GM12878 (cell line): Measurements from ENCODE around the gene PGRMC2. TPM values are rescaled to one million over a fixed set of nuclear protein-coding genes. Genes with fewer than 3 reads are reported as not detected.

Source experiments
- ATAC-seq: fragments of 200-7000 bp; cut with Tn5 transposase; 3 replicates; pipeline ENCODE4 v1.9.1; 2020; ENCODE audit warnings: mild to moderate bottlenecking, moderate library complexity
- BruUV-seq: library from RNA; stranded (reverse); fragments of 400-500 nt; replicated peaks from 2 replicates; lab custom pipeline; 2021; lab: Mats Ljungman, UMichigan
- CTCF ChIA-PET: fragments of 300-600 bp; sonication (Branson Sonifier 250); formaldehyde crosslinking; extraction: SDS; loops from one replicate; lab custom pipeline; 2021; ENCODE audit warnings: inconsistent platforms; lab: Yijun Ruan, JAX
- POLR2A ChIA-PET: fragments of 350-600 bp; formaldehyde crosslinking; extraction: SDS; loops from one replicate; lab custom pipeline; 2021; ENCODE audit warnings: inconsistent platforms; lab: Charles Lee
- RAD21 ChIA-PET: fragments of 300-600 bp; sonication (Branson Sonifier 250); formaldehyde crosslinking; loops from one replicate; lab custom pipeline; 2023; ENCODE audit warnings: antibody characterized with exemption; ENCODE audit not compliant: unreplicated experiment; lab: Charles Lee
- SMC1A ChIA-PET: fragments of 300-600 bp; sonication (Branson Sonifier 250); formaldehyde crosslinking; loops from one replicate; lab custom pipeline; 2023; ENCODE audit not compliant: unreplicated experiment, uncharacterized antibody; lab: Charles Lee
- DNase-seq: peaks from one replicate; pipeline ENCODE4 v3.0.0-alpha.2; 2011; ENCODE audit warnings: low read depth, low spot score
- FAIRE-seq: peaks from 3 replicates; lab custom pipeline; 2011; peaks lifted over from hg19 to GRCh38; lab: Jason Lieb, UNC
- H2AFZ ChIP-seq: 2 replicates; pipeline ENCODE4 v1.6.0; 2011; ENCODE audit warnings: low read depth, low read length, control low read depth; ENCODE audit not compliant: control insufficient read depth
- H3K27ac ChIP-seq: 2 replicates; pipeline ENCODE4 v1.5.1; 2011; ENCODE audit warnings: control low read depth; ENCODE audit not compliant: control insufficient read depth, insufficient read depth
- H3K27me3 ChIP-seq, 2 experiments: replicated peaks in 1 of 2; 2 replicates each; pipeline versions ENCODE4 v1.6.0 to v1.6.1; 2011; ENCODE audit warnings: low read length in 1 of 2; ENCODE audit not compliant: control insufficient read depth in 2 of 2, insufficient read depth in 2 of 2
- H3K36me3 ChIP-seq, 2 experiments: 2 replicates each; pipeline ENCODE4 v1.5.1; 2011; ENCODE audit warnings: low read length in 1 of 2; ENCODE audit not compliant: control insufficient read depth in 2 of 2, insufficient read depth in 2 of 2
- H3K4me1 ChIP-seq: 2 replicates; pipeline ENCODE4 v1.6.1; 2011; ENCODE audit warnings: mild to moderate bottlenecking, low read length, moderate library complexity, mixed read lengths; ENCODE audit not compliant: control insufficient read depth, insufficient read depth
- H3K4me2 ChIP-seq: 2 replicates; pipeline ENCODE4 v1.6.0; 2011; ENCODE audit warnings: control low read depth; ENCODE audit not compliant: control insufficient read depth, insufficient read depth
- H3K4me3 ChIP-seq: fragments of 200-600 bp; sonication (generic); 2 replicates; pipeline ENCODE4 v1.5.1; 2016
- H3K79me2 ChIP-seq: 2 replicates; pipeline ENCODE4 v1.6.0; 2011; ENCODE audit warnings: low read length; ENCODE audit not compliant: control insufficient read depth, insufficient read depth
- H3K9ac ChIP-seq: 2 replicates; pipeline ENCODE4 v1.8.0; 2011; ENCODE audit warnings: low read length, control low read depth, mixed read lengths; ENCODE audit not compliant: control insufficient read depth, insufficient read depth
- H3K9me3 ChIP-seq: replicated peaks from 3 replicates; pipeline ENCODE4 v1.5.1; 2011; ENCODE audit warnings: mild to moderate bottlenecking, low read length; ENCODE audit not compliant: control insufficient read depth, insufficient read depth
- H4K20me1 ChIP-seq: 2 replicates; pipeline ENCODE4 v1.6.0; 2011; ENCODE audit not compliant: control insufficient read depth, insufficient read depth
- BRCA1 ChIP-seq: IDR thresholded peaks from 2 replicates; pipeline ENCODE4 v1.6.1; 2011; ENCODE audit warnings: low read depth, low read length, improper control_type of control experiment
- CBX5 ChIP-seq: sonication (generic); IDR thresholded peaks from 2 replicates; pipeline ENCODE4 v1.6.1; 2016; ENCODE audit warnings: low read depth, moderate library complexity, mild to moderate bottlenecking, inconsistent platforms
- CEBPB ChIP-seq, 2 experiments: fragments of 150-350 bp in 1 of 2; IDR thresholded peaks; 2 replicates each; pipeline ENCODE4 v1.6.1; 2012 to 2014; ENCODE audit warnings: low read depth in 2 of 2, low read length in 2 of 2, borderline replicate concordance in 1 of 2, inconsistent platforms in 1 of 2
- CREM ChIP-seq: IDR thresholded peaks from 2 replicates; pipeline ENCODE4 v1.6.1; 2014; ENCODE audit warnings: antibody characterized with exemption, low read depth
- ESRRA ChIP-seq: IDR thresholded peaks from 2 replicates; pipeline ENCODE4 v1.6.1; 2012; ENCODE audit warnings: mild to moderate bottlenecking, low read length, improper control_type of control experiment
- HDGF ChIP-seq: fragments of 450-650 bp; IDR thresholded peaks from 2 replicates; pipeline ENCODE4 v1.6.1; 2016; ENCODE audit warnings: antibody characterized with exemption
- IKZF2 ChIP-seq, 2 experiments: fragments of 450-650 bp; IDR thresholded peaks; 2 replicates each; pipeline ENCODE4 v1.6.1; 2017; ENCODE audit warnings: mild to moderate bottlenecking in 2 of 2, moderate library complexity in 2 of 2
- KAT2A ChIP-seq: conservative IDR thresholded peaks from 2 replicates; pipeline ENCODE4 v1.6.1; 2011; ENCODE audit warnings: low read depth, low read length; ENCODE audit not compliant: control insufficient read depth
- MEF2B ChIP-seq: fragments of 450-650 bp; IDR thresholded peaks from 2 replicates; pipeline ENCODE4 v1.6.1; 2018; ENCODE audit warnings: mild to moderate bottlenecking, moderate library complexity; ENCODE audit not compliant: partially characterized antibody, poor library complexity, severe bottlenecking
- MYC ChIP-seq: IDR thresholded peaks from 2 replicates; pipeline ENCODE4 v1.6.1; 2011; ENCODE audit warnings: mild to moderate bottlenecking, low read length, moderate library complexity, inconsistent platforms; ENCODE audit not compliant: insufficient read depth, insufficient replicate concordance, insufficient read length, severe bottlenecking
- NFXL1 ChIP-seq: fragments of 450-650 bp; IDR thresholded peaks from 2 replicates; pipeline ENCODE4 v1.6.1; 2017; ENCODE audit warnings: antibody characterized with exemption, mild to moderate bottlenecking, borderline replicate concordance
- NFYA ChIP-seq: IDR thresholded peaks from 2 replicates; pipeline ENCODE4 v1.6.1; 2011; ENCODE audit warnings: low read depth, mild to moderate bottlenecking, low read length, improper control_type of control experiment, borderline replicate concordance
- NR2C1 ChIP-seq: fragments of 450-650 bp; IDR thresholded peaks from 2 replicates; pipeline ENCODE4 v1.6.1; 2017; ENCODE audit warnings: antibody characterized with exemption, mild to moderate bottlenecking, moderate library complexity
- NR2F1 ChIP-seq: fragments of 450-650 bp; conservative IDR thresholded peaks from 2 replicates; pipeline ENCODE4 v1.6.1; 2017; ENCODE audit warnings: mild to moderate bottlenecking
- PAX8 ChIP-seq: fragments of 450-650 bp; IDR thresholded peaks from 2 replicates; pipeline ENCODE4 v1.6.1; 2017; ENCODE audit warnings: mild to moderate bottlenecking, moderate library complexity
- SIN3A ChIP-seq: IDR thresholded peaks from 2 replicates; pipeline ENCODE4 v1.6.1; 2012; ENCODE audit warnings: low read depth, low read length, improper control_type of control experiment
- TARDBP ChIP-seq: IDR thresholded peaks from 2 replicates; pipeline ENCODE4 v1.6.1; 2016; ENCODE audit warnings: borderline replicate concordance
- WGBS: methylation state at CpG from one replicate; pipeline ENCODE4 v1.1.6; 2016; ENCODE audit warnings: low lambda C conversion rate; ENCODE audit not compliant: insufficient replicate concordance, insufficient coverage; ENCODE audit errors: missing lambda C conversion rate; 5-methylcytosine and 5-hydroxymethylcytosine counted together
- in situ Hi-C: fragments of 300-500 bp; cut with MboI; formaldehyde crosslinking; loops from 9 replicates; pipeline ENCODE4 v1.14.3; 2018; ENCODE audit warnings: mixed read lengths
- intact Hi-C: fragments of 100-400 bp; cut with micrococcal nuclease; formaldehyde crosslinking; loops from one replicate; pipeline ENCODE4 v1.14.2; 2022; ENCODE audit not compliant: unreplicated experiment
- polyA plus RNA-seq, 11 experiments: library from polyadenylated mRNA; depleted of rRNA in 4 of 11; unstranded in 6 of 11; stranded (reverse) in 5 of 11; fragments of >200 nt; fragmentation: Nextera tagmentation in 4 of 11; fragmentation: Illumina TruSeq in 1 of 11; extraction: Ambion mirVana in 4 of 11; extraction: Trizol in 1 of 11; gene quantifications; 1 replicate in 1 of 11; 2 replicates in 10 of 11; pipeline versions ENCODE4 v1.2.1 to v1.2.3, GENCODE V29; 2011 to 2016; ENCODE audit warnings: inconsistent platforms in 2 of 11, missing spikeins in 2 of 11, low read depth in 1 of 11
- total RNA-seq, 4 experiments: library from RNA; depleted of rRNA in 3 of 4; stranded (reverse); fragments of >200 nt in 3 of 4; fragmentation: Illumina TruSeq in 1 of 4; extraction: Trizol in 1 of 4; gene quantifications; 2 replicates each; pipeline versions ENCODE4 v1.2.1 to v1.2.3, GENCODE V29; 2013 to 2021

PGRMC2 gene
- total and polyA plus RNA-seq, 10 of the 15 experiments (the other 5 are each of a cell fraction or from before 2014, with no cell fraction given), result 6.3 to 38.4 (median 12.0) TPM

DNA sequence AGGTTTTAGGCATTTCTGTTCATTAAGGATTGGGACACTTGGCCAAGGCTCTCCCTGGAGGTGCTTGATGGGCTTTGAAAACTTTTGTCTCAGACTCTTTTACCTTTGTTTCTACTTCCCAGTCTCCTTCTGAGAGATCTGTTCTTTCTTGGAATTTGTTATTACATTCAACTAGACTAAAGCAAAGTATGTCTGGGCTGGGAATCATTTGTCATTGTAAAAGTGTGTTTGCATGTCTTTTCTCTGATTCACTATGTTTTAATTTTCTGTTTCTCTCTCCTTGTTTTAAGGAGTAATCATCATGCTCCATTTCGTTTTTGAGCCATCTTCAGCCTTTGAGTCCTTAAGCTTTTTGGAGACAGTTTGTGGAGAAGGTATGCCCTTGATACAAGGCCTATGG lies 12.2 kb upstream of the PGRMC2 start:
- Histone ChIP-seq H3K79me2 (no peaks in the 10 kb centered on the region), H3K9ac (no peak overlapping the region), H3K27me3 (no peaks in the 10 kb centered on the region), H3K4me2 (no peak overlapping the region), H3K36me3 (no peaks in the 10 kb centered on the region), H3K4me1 (no peaks in the 10 kb centered on the region), H4K20me1 (no peaks in the 10 kb centered on the region), H3K4me3 (no peak overlapping the region), H3K27ac (no peak overlapping the region), H2AFZ (no peak overlapping the region), H3K9me3 (no peaks in the 10 kb centered on the region)
- TF ChIP-seq HDGF, result no peak
- no peak for TF ChIP-seq IKZF2 (IDR thresholded peaks at IDR 0.05)
- no peak for TF ChIP-seq BRCA1
- no peak for TF ChIP-seq TARDBP
- no peak for TF ChIP-seq MYC
- no peak for TF ChIP-seq NR2F1
- no peak for TF ChIP-seq MEF2B
- TF ChIP-seq NFXL1, result no peak
- no peak for TF ChIP-seq CEBPB (IDR thresholded peaks at IDR 0.05; ENCODE audit: borderline replicate concordance in 1 of 2, low read depth in 2 of 2, low read length in 2 of 2)
- no peak for TF ChIP-seq NFYA
- no peak for TF ChIP-seq SIN3A
- TF ChIP-seq NR2C1, result no peak
- TF ChIP-seq ESRRA, result no peak
- no peak for TF ChIP-seq CREM
- no peak for TF ChIP-seq PAX8
- TF ChIP-seq CBX5, result no peak
- TF ChIP-seq KAT2A, result no peak
- BruUV-seq, result no TSS peak
- WGBS, result 0% methylated on average over 1 of the region's 1 CpG
- CTCF ChIA-PET, result no interaction called here
- DNase-seq (no peak), ATAC-seq (no peak), FAIRE-seq (no peak)
- intact Hi-C loops, result no loop called here
- in situ Hi-C loops, result no loop called here
- RAD21 ChIA-PET, result no interaction called here
- POLR2A ChIA-PET, result no interaction called here
- SMC1A ChIA-PET, result no interaction called here
